ENCODE measurements around the gene RIMS4. TPM values are rescaled to one million over a fixed set of nuclear protein-coding genes. Genes with fewer than 3 reads are reported as not detected.

Gene RIMS4
- total RNA-seq, 5 donors from 2014 or later (not counting 1 experiment from before 2014, with no cell fraction given) = 0.06 to 0.12 TPM; not detected in 3

GRCh38 chr20:44758247-44759101 lies 51.9 kb downstream of the RIMS4 start:
- Mint-ChIP-seq H3K9me3 (no peaks in the 10 kb centered on the region), H3K27me3 (peaks cover 5 to 15% of the 10 kb centered on the region in 2 donors), H3K4me1 (no peaks in the 10 kb centered on the region), H3K27ac (no peak overlapping the region), H3K36me3 (no peaks in the 10 kb centered on the region), H3K4me3 (no peak overlapping the region)
- Histone ChIP-seq H3K4me3 (ENCODE audit: control insufficient read depth in 1 of 2, extremely low read depth in 1 of 2, low read length in 1 of 2) (no peak overlapping the region), H3K36me3 (ENCODE audit: control insufficient read depth in 2 of 2, extremely low read depth in 1 of 2, insufficient read depth in 1 of 2, low read length in 1 of 2) (no peaks in the 10 kb centered on the region), H3K4me1 (ENCODE audit: control insufficient read depth in 1 of 2, extremely low read depth in 1 of 2, insufficient read depth in 2 of 2, low read length in 2 of 2) (no peaks in the 10 kb centered on the region), H3K9me3 (no peaks in the 10 kb centered on the region), H3K27ac (ENCODE audit: low read length) (no peak overlapping the region), H3K27me3 (replicated peaks in 1 of 2; ENCODE audit: control insufficient read depth in 2 of 2, extremely low read depth in 1 of 2, insufficient read depth in 2 of 2, low read length in 1 of 2) (peaks cover 0 to 38% of the 10 kb centered on the region in 2 experiments)
- 30% methylated on average over 7 of the region's 10 CpGs for WGBS (ENCODE audit: insufficient coverage)
- ATAC-seq (replicated peaks in 1 of 4) = no peak
- CTCF ChIA-PET = no interaction called here
- POLR2A ChIA-PET = interaction anchor here in 1 of 2 donors (0.6 kb wide), 1 partner anchor 121 kb away, joined by 3 read pairs; no protein-coding TSS in a partner anchor
- no peak for DNase-seq

DNA sequence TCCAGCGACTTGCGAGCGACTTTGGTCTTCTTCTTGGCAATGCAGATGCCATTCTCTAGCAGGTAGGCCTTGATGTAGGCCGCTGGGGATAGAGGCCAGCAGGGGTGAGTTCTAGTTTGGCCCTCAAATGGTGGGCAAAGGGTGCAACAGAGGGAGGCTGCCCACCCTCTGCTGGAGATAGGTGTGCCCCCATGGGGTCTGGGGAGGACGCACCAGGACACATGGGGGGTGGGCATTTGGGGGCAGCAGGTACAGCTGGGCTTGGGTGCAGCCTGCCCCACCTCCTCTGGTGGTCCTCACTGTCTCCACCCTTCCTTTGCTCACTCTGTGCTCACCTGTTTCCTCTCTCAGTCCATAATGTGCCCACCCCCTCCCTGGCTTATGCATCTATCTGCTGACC lies 53.4 kb downstream of the RIMS4 start:
- Mint-ChIP-seq H3K9me3 (no peaks in the 10 kb centered on the region), H3K4me3 (no peak overlapping the region), H3K36me3 (no peaks in the 10 kb centered on the region), H3K4me1 (no peaks in the 10 kb centered on the region), H3K27me3 (peaks cover 0 to 10% of the 10 kb centered on the region in 2 donors), H3K27ac (no peak overlapping the region)
- ChIA-PET POLR2A (no interaction called here), CTCF (no interaction called here)
- H3K4me1 ChIP-seq (ENCODE audit: control insufficient read depth in 1 of 2, extremely low read depth in 1 of 2, insufficient read depth in 2 of 2, low read length in 2 of 2) = no peaks in the 10 kb centered on the region
- no peak overlapping the region for H3K27ac ChIP-seq (ENCODE audit: low read length)
- peaks cover 0 to 42% of the 10 kb centered on the region in 2 experiments for H3K27me3 ChIP-seq (replicated peaks in 1 of 2; ENCODE audit: control insufficient read depth in 2 of 2, extremely low read depth in 1 of 2, insufficient read depth in 2 of 2, low read length in 1 of 2)
- WGBS (ENCODE audit: insufficient coverage) = 94% methylated on average over 4 of the region's 5 CpGs
- DNase-seq (no peak), ATAC-seq (replicated peaks in 1 of 4) (no peak)
- no peaks in the 10 kb centered on the region for H3K36me3 ChIP-seq (ENCODE audit: control insufficient read depth in 2 of 2, extremely low read depth in 1 of 2, insufficient read depth in 1 of 2, low read length in 1 of 2)
- H3K9me3 ChIP-seq = no peaks in the 10 kb centered on the region
- no peak overlapping the region for H3K4me3 ChIP-seq (ENCODE audit: control insufficient read depth in 1 of 2, extremely low read depth in 1 of 2, low read length in 1 of 2)

GRCh38 chr20:44756011-44756688 lies 54.2 kb downstream of the RIMS4 start:
- Mint-ChIP-seq H3K27me3 (peaks cover 4 to 10% of the 10 kb centered on the region in 2 donors), H3K36me3 (no peaks in the 10 kb centered on the region), H3K27ac (no peak overlapping the region), H3K4me1 (no peaks in the 10 kb centered on the region), H3K4me3 (no peak overlapping the region), H3K9me3 (no peaks in the 10 kb centered on the region)
- POLR2A ChIA-PET = no interaction called here
- Histone ChIP-seq H3K36me3 (ENCODE audit: control insufficient read depth in 2 of 2, extremely low read depth in 1 of 2, insufficient read depth in 1 of 2, low read length in 1 of 2) (no peaks in the 10 kb centered on the region), H3K4me1 (ENCODE audit: control insufficient read depth in 1 of 2, extremely low read depth in 1 of 2, insufficient read depth in 2 of 2, low read length in 2 of 2) (no peaks in the 10 kb centered on the region), H3K27ac (ENCODE audit: low read length) (no peak overlapping the region), H3K9me3 (no peaks in the 10 kb centered on the region), H3K27me3 (replicated peaks in 1 of 2; ENCODE audit: control insufficient read depth in 2 of 2, extremely low read depth in 1 of 2, insufficient read depth in 2 of 2, low read length in 1 of 2) (peaks cover 0 to 48% of the 10 kb centered on the region in 2 experiments), H3K4me3 (ENCODE audit: control insufficient read depth in 1 of 2, extremely low read depth in 1 of 2, low read length in 1 of 2) (no peak overlapping the region)
- CTCF ChIA-PET = no interaction called here
- 87% methylated on average over 8 of the region's 18 CpGs for WGBS (ENCODE audit: insufficient coverage)
- DNase-seq (no peak), ATAC-seq (replicated peaks in 1 of 4) (no peak)

DNA sequence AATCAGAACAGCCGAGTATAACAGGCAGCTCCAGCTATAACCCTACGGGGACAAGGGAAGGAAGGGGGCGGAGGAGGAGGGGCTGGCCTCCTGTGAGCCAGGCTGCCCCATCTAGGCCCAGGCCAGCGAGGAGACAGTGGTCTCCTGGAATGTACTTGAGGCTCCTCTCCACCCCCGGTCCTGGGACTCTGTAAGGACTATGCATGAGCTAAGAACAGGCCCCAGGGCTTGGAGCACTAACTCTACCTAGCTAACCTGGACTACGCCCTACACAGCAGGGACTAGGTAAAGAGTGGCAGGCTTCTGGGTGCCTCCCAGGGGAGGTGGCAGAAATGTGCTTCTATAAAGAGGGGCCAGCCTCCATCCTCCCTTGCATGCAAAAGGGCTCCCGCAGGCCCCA lies 55.8 kb downstream of the RIMS4 start:
- Mint-ChIP-seq H3K27me3 (peaks cover 7 to 11% of the 10 kb centered on the region in 2 donors), H3K9me3 (no peaks in the 10 kb centered on the region), H3K4me1 (no peaks in the 10 kb centered on the region), H3K27ac (no peak overlapping the region), H3K4me3 (no peak overlapping the region), H3K36me3 (no peaks in the 10 kb centered on the region)
- Histone ChIP-seq H3K36me3 (ENCODE audit: control insufficient read depth in 2 of 2, extremely low read depth in 1 of 2, insufficient read depth in 1 of 2, low read length in 1 of 2) (no peaks in the 10 kb centered on the region), H3K4me1 (ENCODE audit: control insufficient read depth in 1 of 2, extremely low read depth in 1 of 2, insufficient read depth in 2 of 2, low read length in 2 of 2) (no peaks in the 10 kb centered on the region), H3K9me3 (no peaks in the 10 kb centered on the region), H3K27ac (ENCODE audit: low read length) (no peak overlapping the region), H3K4me3 (ENCODE audit: control insufficient read depth in 1 of 2, extremely low read depth in 1 of 2, low read length in 1 of 2) (no peak overlapping the region), H3K27me3 (replicated peaks in 1 of 2; ENCODE audit: control insufficient read depth in 2 of 2, extremely low read depth in 1 of 2, insufficient read depth in 2 of 2, low read length in 1 of 2) (peaks cover 2 to 53% of the 10 kb centered on the region in 2 experiments)
- ATAC-seq (replicated peaks in 1 of 4) = no peak
- CTCF ChIA-PET = no interaction called here
- POLR2A ChIA-PET = no interaction called here
- WGBS (ENCODE audit: insufficient coverage) = 77% methylated on average over 4 of the region's 7 CpGs
- DNase-seq = no peak

- WGBS (ENCODE audit: insufficient coverage) = 84% methylated on average over 9 of the region's 17 CpGs
- Mint-ChIP-seq H3K4me3 (no peak overlapping the region), H3K36me3 (no peaks in the 10 kb centered on the region), H3K9me3 (no peaks in the 10 kb centered on the region), H3K27me3 (peaks cover 20 to 21% of the 10 kb centered on the region in 2 donors), H3K27ac (no peak overlapping the region), H3K4me1 (peaks cover 1 to 3% (median 3%) of the 10 kb centered on the region in 3 donors)
- CTCF ChIA-PET = no interaction called here
- ATAC-seq (replicated peaks in 1 of 4) (no peak), DNase-seq (no peak)
- H3K4me3 ChIP-seq (ENCODE audit: control insufficient read depth in 1 of 2, extremely low read depth in 1 of 2, low read length in 1 of 2) = no peak overlapping the region
- no peaks in the 10 kb centered on the region for H3K9me3 ChIP-seq
- POLR2A ChIA-PET = no interaction called here
- no peak overlapping the region for H3K27ac ChIP-seq (ENCODE audit: low read length)
- H3K27me3 ChIP-seq (replicated peaks in 1 of 2; ENCODE audit: control insufficient read depth in 2 of 2, extremely low read depth in 1 of 2, insufficient read depth in 2 of 2, low read length in 1 of 2) = peaks cover 2 to 50% of the 10 kb centered on the region in 2 experiments
- no peaks in the 10 kb centered on the region for H3K4me1 ChIP-seq (ENCODE audit: control insufficient read depth in 1 of 2, extremely low read depth in 1 of 2, insufficient read depth in 2 of 2, low read length in 2 of 2)
- no peaks in the 10 kb centered on the region for H3K36me3 ChIP-seq (ENCODE audit: control insufficient read depth in 2 of 2, extremely low read depth in 1 of 2, insufficient read depth in 1 of 2, low read length in 1 of 2)
Observed at GRCh38 chr20:44752099-44752931, 58.0 kb downstream of the RIMS4 start.

- CTCF ChIA-PET = no interaction called here
- WGBS (ENCODE audit: insufficient coverage) = 57% methylated on average over 68 of the region's 73 CpGs
- peak in 1 of 4 experiments; percentile 35 for ATAC-seq (replicated peaks in 1 of 4)
Observed at GRCh38 chr20:44750081-44750805, 60.1 kb downstream of the RIMS4 start.

More at GRCh38 chr20:44750081-44750805, 60.1 kb downstream of the RIMS4 start:
- Mint-ChIP-seq H3K9me3 (no peaks in the 10 kb centered on the region), H3K4me1 (peaks cover 9 to 14% (median 9%) of the 10 kb centered on the region in 3 donors), H3K27ac (no peak overlapping the region), H3K36me3 (no peaks in the 10 kb centered on the region), H3K4me3 (no peak overlapping the region), H3K27me3 (peaks cover 28 to 32% of the 10 kb centered on the region in 2 donors)
- Histone ChIP-seq H3K4me3 (ENCODE audit: control insufficient read depth in 1 of 2, extremely low read depth in 1 of 2, low read length in 1 of 2) (no peak overlapping the region), H3K9me3 (no peaks in the 10 kb centered on the region), H3K4me1 (ENCODE audit: control insufficient read depth in 1 of 2, extremely low read depth in 1 of 2, insufficient read depth in 2 of 2, low read length in 2 of 2) (peaks cover 0 to 11% of the 10 kb centered on the region in 2 experiments), H3K36me3 (ENCODE audit: control insufficient read depth in 2 of 2, extremely low read depth in 1 of 2, insufficient read depth in 1 of 2, low read length in 1 of 2) (no peaks in the 10 kb centered on the region), H3K27me3 (replicated peaks in 1 of 2; ENCODE audit: control insufficient read depth in 2 of 2, extremely low read depth in 1 of 2, insufficient read depth in 2 of 2, low read length in 1 of 2) (peaks cover 4 to 63% of the 10 kb centered on the region in 2 experiments), H3K27ac (ENCODE audit: low read length) (no peak overlapping the region)
- POLR2A ChIA-PET = no interaction called here
- peak in 3 of 35 experiments; percentile 4 to 21 (median 5) for DNase-seq

Measured in T-cell (primary cell).